Measurements from ENCODE around the gene CYSTM1.

The CYSTM1 gene

GRCh38 chr5:140202078-140202477 lies 27.1 kb downstream of the CYSTM1 start:
- no peak for DNase-seq (ENCODE audit: extremely low read depth, low read depth)
- TF ChIP-seq CTCF (IDR thresholded peaks at IDR 0.05; ENCODE audit: low read depth, low read length) = no peak

GRCh38 chr5:140202610-140203009 lies 27.6 kb downstream of the CYSTM1 start:
- TF ChIP-seq CTCF (IDR thresholded peaks at IDR 0.05; ENCODE audit: low read depth, low read length) = no peak
- DNase-seq (ENCODE audit: extremely low read depth, low read depth) = no peak

- DNase-seq (ENCODE audit: extremely low read depth, low read depth) = no peak
- TF ChIP-seq CTCF (IDR thresholded peaks at IDR 0.05; ENCODE audit: low read depth, low read length) = no peak
Observed at GRCh38 chr5:140205216-140205615, 30.2 kb downstream of the CYSTM1 start.

- TF ChIP-seq CTCF (IDR thresholded peaks at IDR 0.05; ENCODE audit: low read depth, low read length) = no peak
- no peak for DNase-seq (ENCODE audit: extremely low read depth, low read depth)
Observed at GRCh38 chr5:140205952-140206351, 31.0 kb downstream of the CYSTM1 start.

GRCh38 chr5:140207250-140207964 lies 32.4 kb downstream of the CYSTM1 start:
- TF ChIP-seq CTCF (IDR thresholded peaks at IDR 0.05; ENCODE audit: low read depth, low read length) = no peak
- DNase-seq (ENCODE audit: extremely low read depth, low read depth) = no peak

- DNase-seq (ENCODE audit: extremely low read depth, low read depth) = no peak
- no peak for TF ChIP-seq CTCF (IDR thresholded peaks at IDR 0.05; ENCODE audit: low read depth, low read length)
Observed at GRCh38 chr5:140208065-140208464, 33.1 kb downstream of the CYSTM1 start.

GRCh38 chr5:140213370-140213983 lies 38.5 kb downstream of the CYSTM1 start:
- DNase-seq (ENCODE audit: extremely low read depth, low read depth) = no peak
- no peak for TF ChIP-seq CTCF (IDR thresholded peaks at IDR 0.05; ENCODE audit: low read depth, low read length)
